ENCODE data around the gene DHODH. TPM values are rescaled to one million over a fixed set of nuclear protein-coding genes. Genes with fewer than 3 reads are reported as not detected.

DHODH gene
- total and polyA plus RNA-seq, 2 of the 13 experiments (the other 11 are each of a cell fraction or from before 2014, with no cell fraction given) = 10.7 to 16.4 TPM

GRCh38 chr16:72008424-72009216 is at the start of gene DHODH (continued):
- TF ChIP-seq CTCF (CRISPR knock-in tag; IDR thresholded peaks at IDR 0.05) (peak; percentile 48), DMAP1 (CRISPR knock-in tag; IDR thresholded peaks at IDR 0.05) (peak; percentile 92), ZNF101 (CRISPR knock-in tag; IDR thresholded peaks at IDR 0.05; ENCODE audit: borderline replicate concordance, low read depth) (no peak), ZNF333 (CRISPR knock-in tag; IDR thresholded peaks at IDR 0.05; ENCODE audit: borderline replicate concordance) (no peak), ZNF703 (CRISPR knock-in tag; IDR thresholded peaks at IDR 0.05; ENCODE audit: borderline replicate concordance) (0 out of 2 replicates have a peak, but pooled peaks have one; percentile 8), ZNF569 (CRISPR knock-in tag; IDR thresholded peaks at IDR 0.05; ENCODE audit: borderline replicate concordance) (no peak), HOXA7 (CRISPR knock-in tag; IDR thresholded peaks at IDR 0.05) (no peak), KAT2B (IDR thresholded peaks at IDR 0.05; ENCODE audit: borderline replicate concordance, low read depth, low read length) (no peak), RFXANK (CRISPR knock-in tag; IDR thresholded peaks at IDR 0.05) (peak; percentile 75; the same call in 1 of the 2 replicates), ZNF749 (CRISPR knock-in tag; IDR thresholded peaks at IDR 0.05; ENCODE audit: borderline replicate concordance) (peak; percentile 33; the same call in 1 of the 2 replicates), ZMAT5 (CRISPR knock-in tag; IDR thresholded peaks at IDR 0.05; ENCODE audit: borderline replicate concordance, low read depth) (no peak), ARNTL (CRISPR knock-in tag; IDR thresholded peaks at IDR 0.05) (peak; percentile 92), CSRNP1 (CRISPR knock-in tag; IDR thresholded peaks at IDR 0.05) (no peak; the same call in 1 of the 2 replicates), FLYWCH1 (CRISPR knock-in tag; IDR thresholded peaks at IDR 0.05) (no peak), ZNF740 (CRISPR knock-in tag; IDR thresholded peaks at IDR 0.05) (no peak), GLI4 (CRISPR knock-in tag; IDR thresholded peaks at IDR 0.05; ENCODE audit: borderline replicate concordance) (0 out of 2 replicates have a peak, but pooled peaks have one; percentile 26), NR2C2 (CRISPR knock-in tag; IDR thresholded peaks at IDR 0.05; ENCODE audit: borderline replicate concordance) (peak; percentile 58; the same call in 1 of the 2 replicates), RXRB (CRISPR knock-in tag; IDR thresholded peaks at IDR 0.05; ENCODE audit: borderline replicate concordance) (peak; percentile 56; the same call in 1 of the 2 replicates), LRRFIP1 (CRISPR knock-in tag; conservative IDR thresholded peaks at IDR 0.05) (no peak), ZNF879 (CRISPR knock-in tag; IDR thresholded peaks at IDR 0.05) (no peak), AGO1 (IDR thresholded peaks at IDR 0.05; ENCODE audit: low read depth, low read length, poor library complexity, severe bottlenecking) (peak; percentile 48), DNMT1 (CRISPR knock-in tag; IDR thresholded peaks at IDR 0.05) (0 out of 2 replicates have a peak, but pooled peaks have one; percentile 86)
